Kidney (tissue), 14 donors: ENCODE measurements around the gene MVD. TPM values are rescaled to one million over a fixed set of nuclear protein-coding genes. Genes with fewer than 3 reads are reported as not detected.

Experiments used
- DNase-seq, 5 donors: peaks; one replicate each; pipeline ENCODE4 v3.0.0-alpha.2; 2013 to 2020
- FAIRE-seq: peaks from 2 replicates; lab custom pipeline; 2012; peaks lifted over from hg19 to GRCh38; lab: Jason Lieb, UNC
- H3K27ac ChIP-seq, 2 donors: one replicate each; pipeline ENCODE4 v1.7.0; 2013; ENCODE audit warnings: low read depth in 2 of 2, low read length in 2 of 2, inconsistent platforms in 1 of 2
- H3K27me3 ChIP-seq: one replicate; pipeline ENCODE4 v1.7.1; 2013; ENCODE audit warnings: low read length, inconsistent platforms; ENCODE audit not compliant: control insufficient read depth, insufficient read depth
- H3K36me3 ChIP-seq, 3 donors: one replicate each; pipeline versions ENCODE4 v1.7.0 to v1.7.1; 2013; ENCODE audit warnings: low read length in 3 of 3, control low read depth in 1 of 3, inconsistent platforms in 1 of 3; ENCODE audit not compliant: insufficient read depth in 3 of 3, control insufficient read depth in 2 of 3
- H3K4me1 ChIP-seq, 3 donors: one replicate each; pipeline versions ENCODE4 v1.7.0 to v1.7.1; 2013; ENCODE audit warnings: low read length in 3 of 3, inconsistent platforms in 1 of 3, low read depth in 1 of 3; ENCODE audit not compliant: control insufficient read depth in 2 of 3, insufficient read depth in 2 of 3
- H3K4me3 ChIP-seq, 3 donors: one replicate each; pipeline versions ENCODE4 v1.7.0 to v1.8.1; 2013; ENCODE audit warnings: low read length in 3 of 3, control low read depth in 1 of 3, inconsistent platforms in 1 of 3
- H3K9ac ChIP-seq, 3 donors: one replicate each; pipeline versions ENCODE4 v1.7.0 to v1.7.1; 2013; ENCODE audit warnings: low read length in 3 of 3, control low read depth in 1 of 3, inconsistent platforms in 1 of 3
- H3K9me3 ChIP-seq, 3 donors: one replicate each; pipeline versions ENCODE4 v1.7.0 to v1.7.1; 2013; ENCODE audit warnings: low read length in 3 of 3, control low read depth in 1 of 3, inconsistent platforms in 1 of 3; ENCODE audit not compliant: control insufficient read depth in 2 of 3, insufficient read depth in 1 of 3
- intact Hi-C: fragments of 100-400 bp; cut with DNase I; formaldehyde crosslinking; loops from one replicate; pipeline ENCODE4 v1.11.1; 2022
- polyA plus RNA-seq: library from polyadenylated mRNA; stranded (reverse); fragments of 350-450 nt; fragmentation: Illumina TruSeq; extraction: RNeasy Lipid Tissue Mini Kit (QIAGEN cat#74804); gene quantifications from one replicate; pipeline ENCODE4 v1.2.3, GENCODE V29; 2014; ENCODE audit warnings: low read depth, low replicate concordance; ENCODE audit not compliant: insufficient read depth
- total RNA-seq: library from RNA; stranded (reverse); fragmentation: NEBNext Ultra II Directional; extraction: Animal tissue kit (Norgen Biotek cat#: 25700); gene quantifications from one replicate; pipeline ENCODE4 v1.2.1, GENCODE V29; 2021
- TF ChIP-seq, protein P1 (sequence below): IDR thresholded peaks from 3 replicates; pipeline ENCODE4 v1.5.1; 2012; ENCODE audit warnings: mild to moderate bottlenecking, moderate library complexity, borderline replicate concordance; ENCODE audit not compliant: insufficient read depth; ENCODE audit errors: extremely low read depth
- donor health status: control.
- donor health status: control.
- donor health status: control.
- donor health status: control.
- donor health status: control.
- donor health status: DM: yes; HTN: yes; CAD: no.
- donor health status: Normal renal cell carcinoma (clear cell type).

The MVD gene
- total and polyA plus RNA-seq, 2 donors from 2014 or later: 35.4 to 48.9 TPM

DNA sequence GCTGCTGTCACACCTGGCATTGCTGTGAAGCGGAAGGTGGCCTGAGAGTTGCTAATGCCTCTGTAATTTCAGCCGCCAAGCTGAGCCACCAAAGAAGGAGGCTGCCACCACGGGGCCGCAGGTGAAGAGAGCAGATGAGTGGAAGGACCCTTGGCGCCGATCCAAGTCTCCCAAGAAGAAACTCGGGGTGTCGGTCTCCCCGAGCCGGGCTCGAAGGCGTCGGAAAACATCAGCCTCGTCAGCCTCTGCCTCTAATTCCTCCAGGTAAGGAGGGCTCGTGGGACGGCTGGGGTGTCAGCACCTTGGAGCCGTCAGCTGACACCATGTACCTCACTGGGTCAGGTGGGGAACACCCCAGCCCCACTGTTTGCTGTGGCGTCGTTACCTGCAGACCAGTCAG is 40.8 kb downstream of the MVD start:
- no peak overlapping the region for H3K4me3 ChIP-seq
- H3K9ac ChIP-seq: no peak overlapping the region
- no peak overlapping the region for H3K27ac ChIP-seq
- no peak for DNase-seq
- H3K9me3 ChIP-seq: no peaks in the 10 kb centered on the region
- no peak for FAIRE-seq
- H3K4me1 ChIP-seq: no peaks in the 10 kb centered on the region
- H3K27me3 ChIP-seq: no peaks in the 10 kb centered on the region
- H3K36me3 ChIP-seq: peaks cover 0 to 40% (median 15%) of the 10 kb centered on the region in 3 donors
- TF ChIP-seq, protein P1, sequence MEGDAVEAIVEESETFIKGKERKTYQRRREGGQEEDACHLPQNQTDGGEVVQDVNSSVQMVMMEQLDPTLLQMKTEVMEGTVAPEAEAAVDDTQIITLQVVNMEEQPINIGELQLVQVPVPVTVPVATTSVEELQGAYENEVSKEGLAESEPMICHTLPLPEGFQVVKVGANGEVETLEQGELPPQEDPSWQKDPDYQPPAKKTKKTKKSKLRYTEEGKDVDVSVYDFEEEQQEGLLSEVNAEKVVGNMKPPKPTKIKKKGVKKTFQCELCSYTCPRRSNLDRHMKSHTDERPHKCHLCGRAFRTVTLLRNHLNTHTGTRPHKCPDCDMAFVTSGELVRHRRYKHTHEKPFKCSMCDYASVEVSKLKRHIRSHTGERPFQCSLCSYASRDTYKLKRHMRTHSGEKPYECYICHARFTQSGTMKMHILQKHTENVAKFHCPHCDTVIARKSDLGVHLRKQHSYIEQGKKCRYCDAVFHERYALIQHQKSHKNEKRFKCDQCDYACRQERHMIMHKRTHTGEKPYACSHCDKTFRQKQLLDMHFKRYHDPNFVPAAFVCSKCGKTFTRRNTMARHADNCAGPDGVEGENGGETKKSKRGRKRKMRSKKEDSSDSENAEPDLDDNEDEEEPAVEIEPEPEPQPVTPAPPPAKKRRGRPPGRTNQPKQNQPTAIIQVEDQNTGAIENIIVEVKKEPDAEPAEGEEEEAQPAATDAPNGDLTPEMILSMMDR: no peak
- intact Hi-C loops: no loop called here

DNA sequence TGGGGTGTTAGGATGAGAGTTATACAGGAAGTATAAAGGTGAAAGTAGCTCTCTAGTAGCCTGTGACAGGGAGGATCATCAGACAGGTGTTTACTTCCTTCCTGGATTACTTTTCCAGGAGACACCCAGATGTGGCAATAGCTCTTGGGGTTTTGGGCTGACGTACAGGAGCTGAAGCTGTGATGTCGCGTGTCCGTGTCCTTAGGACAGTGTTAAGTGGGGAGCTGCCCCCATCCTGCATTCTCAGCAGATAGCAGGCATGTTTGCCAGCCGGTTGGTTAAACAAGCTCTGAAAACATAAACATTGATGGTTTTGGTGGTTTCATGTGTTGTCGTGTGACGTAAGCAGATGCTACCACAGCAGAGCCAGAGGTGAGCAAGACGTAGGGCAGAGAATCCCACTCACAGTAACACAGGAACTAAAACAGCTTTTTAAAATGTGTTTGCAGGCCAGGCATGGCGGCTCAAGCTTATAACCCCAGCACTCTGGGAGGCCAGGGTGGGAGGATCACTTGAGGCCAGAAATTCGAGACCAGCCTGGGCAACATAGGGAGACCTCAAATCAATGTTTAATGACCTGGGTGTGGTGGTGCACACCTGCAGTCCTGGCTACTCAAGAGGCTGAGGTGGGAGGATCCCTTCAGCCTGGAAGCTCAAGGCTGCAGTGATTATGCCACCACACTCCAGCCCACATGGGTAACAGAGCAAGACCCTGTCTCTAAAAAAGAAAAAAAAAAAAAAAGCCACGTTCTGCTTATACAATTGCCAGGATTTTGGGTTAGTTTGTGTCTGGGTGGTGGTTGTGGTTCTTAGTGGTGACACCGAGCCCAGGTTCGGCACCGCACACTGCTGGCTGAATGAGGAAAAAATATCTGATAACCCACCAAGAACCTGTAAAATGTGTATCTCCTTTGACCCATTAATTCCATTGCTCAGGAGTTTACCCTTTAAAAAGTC is 42.8 kb downstream of the MVD start:
- peaks cover 0 to 35% (median 13%) of the 10 kb centered on the region in 3 donors for H3K36me3 ChIP-seq
- FAIRE-seq (no peak), DNase-seq (no peak)
- TF ChIP-seq, protein P1: no peak
- H3K9ac ChIP-seq: no peak overlapping the region
- intact Hi-C loops: no loop called here
- no peak overlapping the region for H3K4me3 ChIP-seq
- H3K9me3 ChIP-seq: no peaks in the 10 kb centered on the region
- H3K27ac ChIP-seq: no peak overlapping the region
- no peaks in the 10 kb centered on the region for H3K4me1 ChIP-seq
- H3K27me3 ChIP-seq: no peaks in the 10 kb centered on the region

DNA sequence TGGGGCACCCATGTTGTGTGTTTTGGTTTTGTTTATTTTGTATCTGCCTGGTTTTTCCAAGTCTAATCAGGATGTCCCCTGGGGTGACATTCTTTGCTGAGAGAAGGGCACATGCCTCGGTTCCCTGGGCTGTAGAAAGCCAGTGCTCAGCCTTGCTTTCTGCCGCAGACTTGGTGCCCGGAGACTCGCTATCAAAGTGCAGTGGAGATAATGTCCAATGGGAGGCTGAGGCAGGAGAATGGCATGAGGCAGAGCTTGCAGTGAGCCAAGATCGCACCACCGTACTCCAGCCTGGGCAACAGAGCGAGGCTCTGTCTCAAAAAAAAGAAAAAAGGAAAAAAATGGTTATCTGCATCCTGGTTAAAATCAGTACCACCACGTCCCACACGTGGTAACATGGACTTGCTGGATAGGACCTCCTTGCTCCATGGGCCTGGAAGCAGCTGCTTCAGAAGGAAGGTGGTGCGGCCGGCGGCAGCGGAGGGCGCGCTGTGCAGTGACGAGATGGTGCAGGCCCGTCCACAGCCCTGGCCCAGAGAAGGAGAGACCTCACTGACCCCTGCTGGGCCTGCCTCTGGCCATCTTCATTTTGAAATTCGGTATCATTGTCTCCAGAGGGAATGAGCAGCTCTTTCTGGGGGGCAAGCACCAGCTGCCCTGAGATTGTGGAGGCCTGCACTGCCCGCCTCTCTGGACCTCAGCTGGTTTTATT is 43.8 kb downstream of the MVD start:
- H3K27me3 ChIP-seq: no peaks in the 10 kb centered on the region
- no peak overlapping the region for H3K27ac ChIP-seq
- intact Hi-C loops: no loop called here
- DNase-seq (no peak), FAIRE-seq (no peak)
- peaks cover 0 to 27% (median 15%) of the 10 kb centered on the region in 3 donors for H3K36me3 ChIP-seq
- no peak overlapping the region for H3K4me3 ChIP-seq
- no peaks in the 10 kb centered on the region for H3K9me3 ChIP-seq
- TF ChIP-seq, protein P1: no peak
- no peaks in the 10 kb centered on the region for H3K4me1 ChIP-seq
- no peak overlapping the region for H3K9ac ChIP-seq
